Endothelial cell (in vitro differentiated cells): ENCODE data around the gene ATAD1. TPM values are rescaled to one million over a fixed set of nuclear protein-coding genes. Genes with fewer than 3 reads are reported as not detected.

Source experiments
- DNase-seq: peaks from one replicate; pipeline ENCODE4 v3.0.0; 2021; ENCODE audit warnings: low spot score
- H3K27ac Mint-ChIP-seq: one replicate; pipeline ENCODE4 v1.8.0; 2021; ENCODE audit warnings: mixed read lengths, inconsistent platforms; ENCODE audit not compliant: unreplicated experiment
- H3K27me3 Mint-ChIP-seq: one replicate; pipeline ENCODE4 v1.8.0; 2021; ENCODE audit warnings: mild to moderate bottlenecking, moderate library complexity, mixed read lengths, inconsistent platforms; ENCODE audit not compliant: unreplicated experiment
- H3K36me3 Mint-ChIP-seq: one replicate; pipeline ENCODE4 v1.8.0; 2021; ENCODE audit warnings: mild to moderate bottlenecking, low read depth, mixed read lengths, inconsistent platforms; ENCODE audit not compliant: unreplicated experiment
- H3K4me1 Mint-ChIP-seq: one replicate; pipeline ENCODE4 v1.8.0; 2021; ENCODE audit warnings: mild to moderate bottlenecking, mixed read lengths, inconsistent platforms; ENCODE audit not compliant: unreplicated experiment
- H3K4me3 Mint-ChIP-seq: one replicate; pipeline ENCODE4 v1.8.0; 2021; ENCODE audit warnings: mild to moderate bottlenecking, mixed read lengths, inconsistent platforms; ENCODE audit not compliant: unreplicated experiment
- H3K9me3 Mint-ChIP-seq: one replicate; pipeline ENCODE4 v1.8.0; 2021; ENCODE audit warnings: mixed read lengths, inconsistent platforms; ENCODE audit not compliant: unreplicated experiment
- total RNA-seq: library from RNA; stranded (reverse); fragmentation: NEBNext Ultra II Directional; extraction: Animal tissue kit (Norgen Biotek cat#: 25700); gene quantifications from one replicate; pipeline ENCODE4 v1.2.1, GENCODE V29; 2021; ENCODE audit not compliant: unreplicated experiment
- TF ChIP-seq, protein P1 (sequence below): fragments of 200-600 bp; sonication (generic); IDR thresholded peaks from one replicate; pipeline ENCODE4 v1.5.0; 2021; ENCODE audit warnings: antibody characterized with exemption; ENCODE audit not compliant: unreplicated experiment

Gene ATAD1
- total RNA-seq, 1 donor from 2014 or later = 38.0 TPM

DNA sequence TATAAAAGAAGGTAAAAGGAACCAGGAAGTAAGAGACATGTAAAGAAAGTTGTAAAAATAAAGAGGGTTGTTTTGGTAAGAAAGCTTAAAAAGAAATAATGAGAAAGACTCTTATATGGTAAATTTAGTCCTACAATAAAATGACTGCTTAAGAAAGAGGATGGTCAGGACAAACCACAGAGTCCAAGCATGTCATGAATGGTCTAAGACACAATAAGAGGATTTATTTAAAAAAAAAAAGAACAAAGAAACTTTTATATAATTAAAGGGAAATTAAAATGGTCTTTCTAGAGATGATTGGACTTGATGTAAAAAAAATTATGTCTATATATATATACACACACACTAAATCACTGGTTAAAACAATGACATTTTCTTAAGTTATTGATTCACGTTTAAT is 18.2 kb downstream of the ATAD1 start:
- H3K36me3 Mint-ChIP-seq = peaks cover 65% of the 10 kb centered on the region
- H3K4me1 Mint-ChIP-seq = peaks cover 3% of the 10 kb centered on the region
- DNase-seq = no peak
- no peak overlapping the region for H3K27ac Mint-ChIP-seq
- H3K9me3 Mint-ChIP-seq = peaks cover 7% of the 10 kb centered on the region
- no peak overlapping the region for H3K4me3 Mint-ChIP-seq
- H3K27me3 Mint-ChIP-seq = no peaks in the 10 kb centered on the region
- TF ChIP-seq, protein P1, sequence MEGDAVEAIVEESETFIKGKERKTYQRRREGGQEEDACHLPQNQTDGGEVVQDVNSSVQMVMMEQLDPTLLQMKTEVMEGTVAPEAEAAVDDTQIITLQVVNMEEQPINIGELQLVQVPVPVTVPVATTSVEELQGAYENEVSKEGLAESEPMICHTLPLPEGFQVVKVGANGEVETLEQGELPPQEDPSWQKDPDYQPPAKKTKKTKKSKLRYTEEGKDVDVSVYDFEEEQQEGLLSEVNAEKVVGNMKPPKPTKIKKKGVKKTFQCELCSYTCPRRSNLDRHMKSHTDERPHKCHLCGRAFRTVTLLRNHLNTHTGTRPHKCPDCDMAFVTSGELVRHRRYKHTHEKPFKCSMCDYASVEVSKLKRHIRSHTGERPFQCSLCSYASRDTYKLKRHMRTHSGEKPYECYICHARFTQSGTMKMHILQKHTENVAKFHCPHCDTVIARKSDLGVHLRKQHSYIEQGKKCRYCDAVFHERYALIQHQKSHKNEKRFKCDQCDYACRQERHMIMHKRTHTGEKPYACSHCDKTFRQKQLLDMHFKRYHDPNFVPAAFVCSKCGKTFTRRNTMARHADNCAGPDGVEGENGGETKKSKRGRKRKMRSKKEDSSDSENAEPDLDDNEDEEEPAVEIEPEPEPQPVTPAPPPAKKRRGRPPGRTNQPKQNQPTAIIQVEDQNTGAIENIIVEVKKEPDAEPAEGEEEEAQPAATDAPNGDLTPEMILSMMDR = no peak

DNA sequence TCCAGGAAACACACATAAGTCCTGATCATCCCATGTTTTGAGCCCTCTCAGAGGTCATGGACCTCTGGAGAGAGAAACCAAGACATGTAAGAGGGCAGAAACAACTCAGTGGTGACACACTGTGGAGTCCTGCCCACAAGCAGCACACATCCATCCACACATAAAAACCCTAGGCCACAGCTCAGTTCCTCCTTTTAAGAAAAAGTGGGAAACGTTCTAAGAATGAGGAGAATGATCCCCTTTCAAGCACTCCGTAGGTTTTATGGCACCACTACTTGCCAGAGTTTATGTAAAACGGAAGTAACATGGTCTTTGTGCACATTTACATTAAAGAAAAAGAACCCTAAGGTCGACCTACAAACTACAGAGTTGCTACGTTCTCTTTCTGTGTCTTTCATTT is 19.9 kb downstream of the ATAD1 start:
- Mint-ChIP-seq H3K4me3 (no peak overlapping the region), H3K4me1 (peaks cover 3% of the 10 kb centered on the region), H3K27ac (no peak overlapping the region), H3K36me3 (peaks cover 50% of the 10 kb centered on the region), H3K9me3 (no peaks in the 10 kb centered on the region), H3K27me3 (no peaks in the 10 kb centered on the region)
- no peak for DNase-seq
- TF ChIP-seq, protein P1 = no peak

DNA sequence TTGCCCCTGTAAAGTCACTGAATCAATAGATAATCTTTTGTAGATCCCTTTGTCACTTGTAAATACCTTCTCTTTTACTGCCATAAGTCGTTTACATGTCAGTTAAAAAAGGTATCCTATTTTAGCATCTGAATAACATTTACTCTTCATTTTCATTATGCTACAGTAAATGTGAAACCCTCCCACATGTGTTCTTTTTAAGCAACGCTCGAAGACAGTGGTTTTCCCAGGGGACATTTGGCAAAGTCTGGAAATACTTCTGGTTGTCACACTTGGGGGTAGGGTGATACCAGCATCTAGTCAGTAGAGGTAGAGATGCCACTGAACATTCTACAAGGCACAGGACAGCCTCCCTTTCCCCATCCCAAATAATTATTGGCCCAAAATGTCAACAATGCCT is 23.7 kb downstream of the ATAD1 start:
- TF ChIP-seq, protein P1 = no peak
- H3K27me3 Mint-ChIP-seq = no peaks in the 10 kb centered on the region
- H3K36me3 Mint-ChIP-seq = peaks cover 32% of the 10 kb centered on the region
- H3K27ac Mint-ChIP-seq = no peak overlapping the region
- DNase-seq = no peak
- peaks cover 3% of the 10 kb centered on the region for H3K4me1 Mint-ChIP-seq
- no peaks in the 10 kb centered on the region for H3K9me3 Mint-ChIP-seq
- no peak overlapping the region for H3K4me3 Mint-ChIP-seq

DNA sequence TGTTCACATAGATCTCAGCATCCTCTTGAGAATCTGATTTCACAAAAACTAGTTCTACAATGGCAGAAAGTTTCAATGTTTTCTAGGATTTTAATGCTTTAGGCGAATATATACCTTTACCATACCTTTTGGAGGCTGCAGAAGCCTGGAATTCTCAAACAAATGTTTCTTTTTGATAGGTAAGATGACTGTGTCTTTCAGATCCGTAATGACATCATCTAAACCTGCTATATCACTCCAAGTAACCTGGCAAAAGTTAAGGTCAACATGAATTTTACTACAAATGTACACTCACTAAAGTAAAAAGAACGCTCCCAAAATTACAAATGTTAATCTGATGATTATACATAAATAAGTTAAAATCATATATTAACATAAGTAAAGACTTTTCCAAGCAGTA is 27.8 kb downstream of the ATAD1 start:
- TF ChIP-seq, protein P1 = no peak
- Mint-ChIP-seq H3K36me3 (peaks cover 10% of the 10 kb centered on the region), H3K9me3 (no peaks in the 10 kb centered on the region), H3K4me1 (no peaks in the 10 kb centered on the region), H3K4me3 (no peak overlapping the region), H3K27me3 (no peaks in the 10 kb centered on the region), H3K27ac (no peak overlapping the region)
- DNase-seq = no peak

DNA sequence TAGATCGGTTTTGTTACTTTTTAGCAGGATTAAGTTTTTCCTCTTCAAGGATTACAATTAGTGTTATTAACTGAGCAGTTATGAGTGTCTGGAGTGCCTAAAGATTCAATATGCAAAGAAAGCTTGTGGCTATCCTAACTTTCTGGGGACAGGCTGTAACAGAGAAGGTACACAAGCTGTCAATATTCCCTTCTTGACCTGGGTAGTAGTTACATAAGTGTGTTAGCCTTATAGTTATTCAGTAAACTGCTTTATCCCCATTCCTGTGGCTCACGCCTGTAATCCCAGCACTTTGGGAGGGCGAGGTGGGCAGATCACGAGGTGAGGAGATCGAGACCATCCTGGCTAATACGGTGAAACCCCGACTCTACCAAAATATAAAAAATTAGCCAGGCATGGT is 31.6 kb downstream of the ATAD1 start:
- TF ChIP-seq, protein P1 = no peak
- Mint-ChIP-seq H3K4me3 (no peak overlapping the region), H3K27ac (no peak overlapping the region)

More for the DNA sequence above, 31.6 kb downstream of the ATAD1 start:
- H3K9me3 Mint-ChIP-seq = no peaks in the 10 kb centered on the region
- no peak for DNase-seq
- peaks cover 20% of the 10 kb centered on the region for H3K36me3 Mint-ChIP-seq
- H3K4me1 Mint-ChIP-seq = no peaks in the 10 kb centered on the region
- H3K27me3 Mint-ChIP-seq = no peaks in the 10 kb centered on the region
